ENCODE data around the gene MOB3A. TPM values are rescaled to one million over a fixed set of nuclear protein-coding genes. Genes with fewer than 3 reads are reported as not detected.
A peak's percentile ranks its signal among the peaks of the same experiment; 100 is the strongest.

Gene MOB3A
- total RNA-seq, 1 donor from 2014 or later: 66.0 TPM

- Mint-ChIP-seq H3K36me3 (ENCODE audit: unreplicated experiment) (no peaks in the 10 kb centered on the region), H3K4me1 (ENCODE audit: low read depth, unreplicated experiment) (peaks cover 11% of the 10 kb centered on the region), H3K27ac (ENCODE audit: unreplicated experiment) (peak overlapping the region; percentile 91), H3K27me3 (ENCODE audit: unreplicated experiment) (peaks cover 13% of the 10 kb centered on the region), H3K4me3 (ENCODE audit: unreplicated experiment) (no peak overlapping the region), H3K9me3 (ENCODE audit: unreplicated experiment) (peaks cover 9% of the 10 kb centered on the region)
- no peak for DNase-seq
- no peak for TF ChIP-seq CTCF (IDR thresholded peaks at IDR 0.05; ENCODE audit: partially characterized antibody, unreplicated experiment)
Observed at GRCh38 chr19:2064395-2064787, 31.7 kb downstream of the MOB3A start.

- TF ChIP-seq CTCF (IDR thresholded peaks at IDR 0.05; ENCODE audit: partially characterized antibody, unreplicated experiment): no peak
- Mint-ChIP-seq H3K36me3 (ENCODE audit: unreplicated experiment) (no peaks in the 10 kb centered on the region), H3K4me1 (ENCODE audit: low read depth, unreplicated experiment) (peaks cover 11% of the 10 kb centered on the region), H3K4me3 (ENCODE audit: unreplicated experiment) (no peak overlapping the region), H3K9me3 (ENCODE audit: unreplicated experiment) (peaks cover 9% of the 10 kb centered on the region), H3K27me3 (ENCODE audit: unreplicated experiment) (peaks cover 15% of the 10 kb centered on the region), H3K27ac (ENCODE audit: unreplicated experiment) (no peak overlapping the region)
- DNase-seq: no peak
Observed at GRCh38 chr19:2063824-2064223, 32.3 kb downstream of the MOB3A start.

- TF ChIP-seq CTCF (IDR thresholded peaks at IDR 0.05; ENCODE audit: partially characterized antibody, unreplicated experiment): no peak
- Mint-ChIP-seq H3K27me3 (ENCODE audit: unreplicated experiment) (peaks cover 15% of the 10 kb centered on the region), H3K4me3 (ENCODE audit: unreplicated experiment) (peak overlapping the region; percentile 87), H3K9me3 (ENCODE audit: unreplicated experiment) (peaks cover 9% of the 10 kb centered on the region), H3K27ac (ENCODE audit: unreplicated experiment) (peak overlapping the region; percentile 86), H3K4me1 (ENCODE audit: low read depth, unreplicated experiment) (peaks cover 11% of the 10 kb centered on the region), H3K36me3 (ENCODE audit: unreplicated experiment) (no peaks in the 10 kb centered on the region)
- DNase-seq: no peak
Observed at GRCh38 chr19:2062770-2063169, 33.4 kb downstream of the MOB3A start.

GRCh38 chr19:2062389-2062729 lies 33.8 kb downstream of the MOB3A start:
- peaks cover 15% of the 10 kb centered on the region for H3K27me3 Mint-ChIP-seq (ENCODE audit: unreplicated experiment)
- peaks cover 11% of the 10 kb centered on the region for H3K4me1 Mint-ChIP-seq (ENCODE audit: low read depth, unreplicated experiment)
- no peaks in the 10 kb centered on the region for H3K36me3 Mint-ChIP-seq (ENCODE audit: unreplicated experiment)
- DNase-seq: no peak
- TF ChIP-seq CTCF (IDR thresholded peaks at IDR 0.05; ENCODE audit: partially characterized antibody, unreplicated experiment): no peak
- H3K9me3 Mint-ChIP-seq (ENCODE audit: unreplicated experiment): peaks cover 9% of the 10 kb centered on the region
- peak overlapping the region; percentile 86 for H3K27ac Mint-ChIP-seq (ENCODE audit: unreplicated experiment)
- peak overlapping the region; percentile 87 for H3K4me3 Mint-ChIP-seq (ENCODE audit: unreplicated experiment)

GRCh38 chr19:2061495-2062388 lies 34.4 kb downstream of the MOB3A start:
- no peak for TF ChIP-seq CTCF (IDR thresholded peaks at IDR 0.05; ENCODE audit: partially characterized antibody, unreplicated experiment)
- Mint-ChIP-seq H3K4me1 (ENCODE audit: low read depth, unreplicated experiment) (peaks cover 11% of the 10 kb centered on the region), H3K27ac (ENCODE audit: unreplicated experiment) (peak overlapping the region; percentile 86), H3K27me3 (ENCODE audit: unreplicated experiment) (peaks cover 15% of the 10 kb centered on the region), H3K9me3 (ENCODE audit: unreplicated experiment) (peaks cover 9% of the 10 kb centered on the region), H3K36me3 (ENCODE audit: unreplicated experiment) (no peaks in the 10 kb centered on the region), H3K4me3 (ENCODE audit: unreplicated experiment) (peak overlapping the region; percentile 87)
- peak; percentile 99 for DNase-seq
